GM23248 (cell line): ENCODE results near the gene PRRT4.

Source experiments
- EZH2 ChIP-seq: fragments of 200-600 bp; sonication (generic); IDR thresholded peaks from 2 replicates; pipeline ENCODE4 v1.6.1; 2018; ENCODE audit warnings: antibody characterized with exemption, mild to moderate bottlenecking; ENCODE audit not compliant: insufficient read depth, poor library complexity, severe bottlenecking
- EZH2phosphoT487 ChIP-seq: fragments of 200-600 bp; sonication (generic); IDR thresholded peaks from 2 replicates; pipeline ENCODE4 v1.6.1; 2018; ENCODE audit warnings: antibody characterized with exemption, moderate library complexity, mild to moderate bottlenecking, low read depth; ENCODE audit not compliant: insufficient read depth

DNA sequence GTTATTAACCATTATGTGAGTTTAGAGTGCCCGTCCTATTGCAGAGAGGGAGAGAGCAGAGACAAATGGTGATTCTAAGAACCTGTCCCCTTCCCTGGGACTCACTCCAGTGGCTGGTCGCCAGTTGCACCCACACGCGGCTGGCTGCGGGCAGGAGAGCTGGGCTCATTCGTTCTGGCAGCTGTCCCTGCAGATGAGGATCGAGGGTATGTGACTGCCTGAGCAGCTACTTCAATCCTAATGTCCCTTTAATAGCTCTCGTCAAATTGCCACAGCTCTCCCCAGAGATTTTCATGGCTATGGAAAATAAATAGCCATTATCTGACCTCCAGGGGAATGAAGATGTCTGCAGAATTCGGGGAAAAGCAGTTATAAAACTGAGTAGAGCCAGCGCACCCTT lies 59.4 kb downstream of the PRRT4 start:
- no peak for TF ChIP-seq EZH2
- no peak for TF ChIP-seq EZH2phosphoT487
